ENCODE data around the gene BBS2. TPM values are rescaled to one million over a fixed set of nuclear protein-coding genes. Genes with fewer than 3 reads are reported as not detected.

Gene BBS2
- total RNA-seq, 1 donor from 2014 or later, result 48.6 TPM

GRCh38 chr16:56517206-56517605, 2.6 kb downstream of the BBS2 start:
- Mint-ChIP-seq H3K27me3 (ENCODE audit: low read depth) (no peaks in the 10 kb centered on the region), H3K27ac (ENCODE audit: unreplicated experiment) (no peak overlapping the region), H3K9me3 (no peaks in the 10 kb centered on the region), H3K4me3 (no peak overlapping the region), H3K4me1 (peaks cover 34% of the 10 kb centered on the region), H3K36me3 (ENCODE audit: low read depth) (peaks cover 6% of the 10 kb centered on the region)
- no peak for DNase-seq (ENCODE audit: low read depth, low spot score)
- no peak for TF ChIP-seq CTCF (conservative IDR thresholded peaks at IDR 0.05)

GRCh38 chr16:56515665-56516064, 4.2 kb downstream of the BBS2 start:
- DNase-seq (ENCODE audit: low read depth, low spot score), result no peak
- Mint-ChIP-seq H3K27me3 (ENCODE audit: low read depth) (no peaks in the 10 kb centered on the region), H3K27ac (ENCODE audit: unreplicated experiment) (no peak overlapping the region), H3K4me1 (peaks cover 33% of the 10 kb centered on the region), H3K36me3 (ENCODE audit: low read depth) (peaks cover 8% of the 10 kb centered on the region), H3K9me3 (peaks cover 2% of the 10 kb centered on the region), H3K4me3 (peak overlapping the region; percentile 54)
- TF ChIP-seq CTCF (conservative IDR thresholded peaks at IDR 0.05), result no peak

GRCh38 chr16:56514845-56515244, 5.0 kb downstream of the BBS2 start:
- H3K36me3 Mint-ChIP-seq (ENCODE audit: low read depth), result peaks cover 9% of the 10 kb centered on the region
- H3K27me3 Mint-ChIP-seq (ENCODE audit: low read depth), result no peaks in the 10 kb centered on the region
- peaks cover 2% of the 10 kb centered on the region for H3K9me3 Mint-ChIP-seq
- H3K4me1 Mint-ChIP-seq, result peaks cover 25% of the 10 kb centered on the region
- H3K4me3 Mint-ChIP-seq, result no peak overlapping the region
- no peak for TF ChIP-seq CTCF (conservative IDR thresholded peaks at IDR 0.05)
- no peak overlapping the region for H3K27ac Mint-ChIP-seq (ENCODE audit: unreplicated experiment)
- no peak for DNase-seq (ENCODE audit: low read depth, low spot score)

GRCh38 chr16:56513972-56514371, 5.9 kb downstream of the BBS2 start:
- H3K27ac Mint-ChIP-seq (ENCODE audit: unreplicated experiment), result no peak overlapping the region
- H3K36me3 Mint-ChIP-seq (ENCODE audit: low read depth), result peaks cover 11% of the 10 kb centered on the region
- peak; percentile 79 for TF ChIP-seq CTCF (conservative IDR thresholded peaks at IDR 0.05)
- no peak for DNase-seq (ENCODE audit: low read depth, low spot score)
- no peak overlapping the region for H3K4me3 Mint-ChIP-seq
- peaks cover 2% of the 10 kb centered on the region for H3K9me3 Mint-ChIP-seq
- H3K4me1 Mint-ChIP-seq, result peaks cover 24% of the 10 kb centered on the region
- H3K27me3 Mint-ChIP-seq (ENCODE audit: low read depth), result no peaks in the 10 kb centered on the region

- Mint-ChIP-seq H3K4me3 (no peak overlapping the region), H3K36me3 (ENCODE audit: low read depth) (peaks cover 11% of the 10 kb centered on the region), H3K9me3 (peaks cover 2% of the 10 kb centered on the region), H3K27ac (ENCODE audit: unreplicated experiment) (no peak overlapping the region), H3K4me1 (peaks cover 20% of the 10 kb centered on the region), H3K27me3 (ENCODE audit: low read depth) (no peaks in the 10 kb centered on the region)
- no peak for DNase-seq (ENCODE audit: low read depth, low spot score)
- no peak for TF ChIP-seq CTCF (conservative IDR thresholded peaks at IDR 0.05)
Observed at GRCh38 chr16:56513091-56513490, 6.7 kb downstream of the BBS2 start.

GRCh38 chr16:56512025-56512424, 7.8 kb downstream of the BBS2 start:
- H3K4me3 Mint-ChIP-seq, result no peak overlapping the region
- no peak for DNase-seq (ENCODE audit: low read depth, low spot score)
- H3K27me3 Mint-ChIP-seq (ENCODE audit: low read depth), result no peaks in the 10 kb centered on the region
- H3K9me3 Mint-ChIP-seq, result peaks cover 2% of the 10 kb centered on the region
- H3K36me3 Mint-ChIP-seq (ENCODE audit: low read depth), result peaks cover 11% of the 10 kb centered on the region
- no peak overlapping the region for H3K27ac Mint-ChIP-seq (ENCODE audit: unreplicated experiment)
- TF ChIP-seq CTCF (conservative IDR thresholded peaks at IDR 0.05), result no peak
- peaks cover 15% of the 10 kb centered on the region for H3K4me1 Mint-ChIP-seq

Measured in neural crest cell (in vitro differentiated cells).